Measurements from ENCODE around the gene ELFN2. TPM values are rescaled to one million over a fixed set of nuclear protein-coding genes. Genes with fewer than 3 reads are reported as not detected.

ELFN2 gene
- polyA plus RNA-seq, 2 of the 4 experiments (the other 2 are of a cell fraction): 0.94 to 8.1 TPM

GRCh38 chr22:37378642-37379058, 48.6 kb downstream of the ELFN2 start (continued):
- no peak for TF ChIP-seq KDM1A (IDR thresholded peaks at IDR 0.05; ENCODE audit: low read depth)
- TF ChIP-seq MYC (IDR thresholded peaks at IDR 0.05; ENCODE audit: borderline replicate concordance, low read length): no peak
- no peak for TF ChIP-seq BHLHE40 (IDR thresholded peaks at IDR 0.05; ENCODE audit: low read depth, low read length)

GRCh38 chr22:37377927-37378326, 49.4 kb downstream of the ELFN2 start:
- DNase-seq (ENCODE audit: low read depth in 1 of 2, low spot score in 1 of 2): no peak
- no peak for ATAC-seq
- TF ChIP-seq CHD2 (IDR thresholded peaks at IDR 0.05; ENCODE audit: low read length, partially characterized antibody) (no peak), POLR2AphosphoS2 (conservative IDR thresholded peaks at IDR 0.05; ENCODE audit: low read length) (no peak), USF2 (IDR thresholded peaks at IDR 0.05) (no peak), PHF8 (IDR thresholded peaks at IDR 0.05; ENCODE audit: borderline replicate concordance, low read depth) (no peak), EHMT2 (IDR thresholded peaks at IDR 0.05; ENCODE audit: low read depth) (no peak), BHLHE40 (IDR thresholded peaks at IDR 0.05; ENCODE audit: low read depth, low read length) (no peak), MAFK (IDR thresholded peaks at IDR 0.05; ENCODE audit: partially characterized antibody) (no peak), HOXB13 (CRISPR knock-in tag; IDR thresholded peaks at IDR 0.05; ENCODE audit: low read depth) (no peak), EHF (CRISPR knock-in tag; IDR thresholded peaks at IDR 0.05) (no peak), CBX2 (IDR thresholded peaks at IDR 0.05; ENCODE audit: borderline replicate concordance, low read depth) (no peak), HOXB5 (CRISPR knock-in tag; IDR thresholded peaks at IDR 0.05) (no peak)
- 79% methylated on average over 13 of the region's 14 CpGs for WGBS (ENCODE audit: missing lambda C conversion rate)
- FAIRE-seq: no peak
- H3K4me2 ChIP-seq: no peak overlapping the region
- H3K9me3 ChIP-seq: no peaks in the 10 kb centered on the region
- no peak overlapping the region for H3K27ac ChIP-seq
- H3K4me1 ChIP-seq: peaks cover 15% of the 10 kb centered on the region; the same call in 2 of the 3 replicates
- ChIA-PET POLR2A (no interaction called here), CTCF (interaction anchor here (1.0 to 1.4 kb wide), 2 partner anchors 61 to 80 kb away, joined by 3 to 7 read pairs; no protein-coding TSS in a partner anchor)
- no peak overlapping the region for H3K4me3 ChIP-seq

- no peak for FAIRE-seq
- ChIA-PET CTCF (interaction anchor here (0.8 to 1.0 kb wide), 2 partner anchors 51 to 117 kb away, joined by 3 read pairs; no protein-coding TSS in a partner anchor), POLR2A (no interaction called here)
Observed at GRCh38 chr22:37377138-37377537, 50.1 kb downstream of the ELFN2 start.

More at GRCh38 chr22:37377138-37377537, 50.1 kb downstream of the ELFN2 start:
- no peak for DNase-seq (ENCODE audit: low read depth in 1 of 2, low spot score in 1 of 2)
- Histone ChIP-seq H3K4me3 (no peak overlapping the region), H3K9me3 (no peaks in the 10 kb centered on the region), H3K27ac (no peak overlapping the region), H3K4me1 (peaks cover 15% of the 10 kb centered on the region; the same call in 2 of the 3 replicates), H3K4me2 (no peak overlapping the region)
- 76% methylated on average over 3 of the region's 3 CpGs for WGBS (ENCODE audit: missing lambda C conversion rate)
- ATAC-seq: no peak
- TF ChIP-seq KDM1A (IDR thresholded peaks at IDR 0.05; ENCODE audit: low read depth) (no peak), HOXB13 (CRISPR knock-in tag; IDR thresholded peaks at IDR 0.05; ENCODE audit: low read depth) (no peak), E2F6 (IDR thresholded peaks at IDR 0.05; ENCODE audit: borderline replicate concordance, low read depth) (no peak), RFX5 (IDR thresholded peaks at IDR 0.05) (no peak), NPAS2 (CRISPR knock-in tag; IDR thresholded peaks at IDR 0.05; ENCODE audit: borderline replicate concordance) (no peak), SREBF2 (IDR thresholded peaks at IDR 0.05) (no peak), RARB (CRISPR knock-in tag; IDR thresholded peaks at IDR 0.05) (no peak), POLR2AphosphoS2 (conservative IDR thresholded peaks at IDR 0.05; ENCODE audit: low read length) (no peak), PHF8 (IDR thresholded peaks at IDR 0.05; ENCODE audit: borderline replicate concordance, low read depth) (no peak), RAD21 (conservative IDR thresholded peaks at IDR 0.05 in 1 of 2, IDR thresholded peaks at IDR 0.05 in 1 of 2) (no peak), BHLHE40 (IDR thresholded peaks at IDR 0.05; ENCODE audit: low read depth, low read length) (no peak), ZSCAN20 (CRISPR knock-in tag; IDR thresholded peaks at IDR 0.05) (no peak), HOXA7 (CRISPR knock-in tag; IDR thresholded peaks at IDR 0.05) (no peak), POLR2A (IDR thresholded peaks at IDR 0.05; ENCODE audit: low read length) (no peak), HES2 (IDR thresholded peaks at IDR 0.05) (no peak), JUNB (IDR thresholded peaks at IDR 0.05) (no peak), CEBPB (IDR thresholded peaks at IDR 0.05) (no peak)

Data from A549 (cell line).